ENCODE data around the gene DCD.

DNA sequence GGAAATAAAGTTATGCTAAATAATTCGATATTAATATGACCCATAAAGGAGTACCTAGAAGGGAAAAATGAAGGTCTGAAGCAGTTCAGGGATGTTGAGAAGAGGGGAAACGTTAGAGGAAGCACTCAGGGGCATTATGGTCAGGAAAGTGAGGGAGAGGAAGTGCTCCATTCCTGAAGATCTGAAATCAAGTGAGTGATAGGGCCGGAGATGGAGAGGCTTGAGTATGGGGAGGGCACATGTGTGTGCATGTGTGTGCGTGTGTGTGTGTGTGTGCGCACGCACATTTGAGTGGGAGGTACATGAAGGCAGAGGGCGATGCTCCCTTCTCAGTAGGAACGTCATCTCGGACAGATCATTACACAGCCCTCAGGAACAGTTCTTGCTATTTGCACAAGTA, 4.9 kb upstream of the DCD start:
- no peak for TF ChIP-seq POLR2A (IDR thresholded peaks at IDR 0.05)
- TF ChIP-seq, protein P1, sequence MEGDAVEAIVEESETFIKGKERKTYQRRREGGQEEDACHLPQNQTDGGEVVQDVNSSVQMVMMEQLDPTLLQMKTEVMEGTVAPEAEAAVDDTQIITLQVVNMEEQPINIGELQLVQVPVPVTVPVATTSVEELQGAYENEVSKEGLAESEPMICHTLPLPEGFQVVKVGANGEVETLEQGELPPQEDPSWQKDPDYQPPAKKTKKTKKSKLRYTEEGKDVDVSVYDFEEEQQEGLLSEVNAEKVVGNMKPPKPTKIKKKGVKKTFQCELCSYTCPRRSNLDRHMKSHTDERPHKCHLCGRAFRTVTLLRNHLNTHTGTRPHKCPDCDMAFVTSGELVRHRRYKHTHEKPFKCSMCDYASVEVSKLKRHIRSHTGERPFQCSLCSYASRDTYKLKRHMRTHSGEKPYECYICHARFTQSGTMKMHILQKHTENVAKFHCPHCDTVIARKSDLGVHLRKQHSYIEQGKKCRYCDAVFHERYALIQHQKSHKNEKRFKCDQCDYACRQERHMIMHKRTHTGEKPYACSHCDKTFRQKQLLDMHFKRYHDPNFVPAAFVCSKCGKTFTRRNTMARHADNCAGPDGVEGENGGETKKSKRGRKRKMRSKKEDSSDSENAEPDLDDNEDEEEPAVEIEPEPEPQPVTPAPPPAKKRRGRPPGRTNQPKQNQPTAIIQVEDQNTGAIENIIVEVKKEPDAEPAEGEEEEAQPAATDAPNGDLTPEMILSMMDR (IDR thresholded peaks at IDR 0.05) = no peak

Measured in uterus (tissue), 2 donors.